Measurements from ENCODE around the gene PCSK5.

Gene PCSK5

DNA sequence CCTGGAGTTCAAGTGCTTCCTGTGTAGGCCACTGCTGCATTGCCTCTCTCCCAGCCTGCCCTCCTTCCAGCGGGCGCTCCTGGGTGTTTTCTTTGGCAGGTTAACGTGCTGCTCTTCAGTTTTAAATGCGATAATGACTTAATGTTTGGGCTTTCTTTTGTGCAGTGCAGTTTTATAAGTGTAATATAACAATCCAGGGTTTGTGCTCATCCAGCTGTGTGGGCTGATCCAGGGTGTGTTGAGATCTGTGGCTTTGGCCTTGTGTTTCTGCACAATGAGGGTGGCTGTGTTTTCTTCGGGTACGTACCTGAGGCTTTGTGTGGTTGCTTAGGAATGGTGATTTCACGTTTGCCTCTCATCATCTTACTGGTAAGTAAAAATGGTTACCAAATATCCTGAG lies 50.6 kb downstream of the PCSK5 start:
- TF ChIP-seq, protein P1, sequence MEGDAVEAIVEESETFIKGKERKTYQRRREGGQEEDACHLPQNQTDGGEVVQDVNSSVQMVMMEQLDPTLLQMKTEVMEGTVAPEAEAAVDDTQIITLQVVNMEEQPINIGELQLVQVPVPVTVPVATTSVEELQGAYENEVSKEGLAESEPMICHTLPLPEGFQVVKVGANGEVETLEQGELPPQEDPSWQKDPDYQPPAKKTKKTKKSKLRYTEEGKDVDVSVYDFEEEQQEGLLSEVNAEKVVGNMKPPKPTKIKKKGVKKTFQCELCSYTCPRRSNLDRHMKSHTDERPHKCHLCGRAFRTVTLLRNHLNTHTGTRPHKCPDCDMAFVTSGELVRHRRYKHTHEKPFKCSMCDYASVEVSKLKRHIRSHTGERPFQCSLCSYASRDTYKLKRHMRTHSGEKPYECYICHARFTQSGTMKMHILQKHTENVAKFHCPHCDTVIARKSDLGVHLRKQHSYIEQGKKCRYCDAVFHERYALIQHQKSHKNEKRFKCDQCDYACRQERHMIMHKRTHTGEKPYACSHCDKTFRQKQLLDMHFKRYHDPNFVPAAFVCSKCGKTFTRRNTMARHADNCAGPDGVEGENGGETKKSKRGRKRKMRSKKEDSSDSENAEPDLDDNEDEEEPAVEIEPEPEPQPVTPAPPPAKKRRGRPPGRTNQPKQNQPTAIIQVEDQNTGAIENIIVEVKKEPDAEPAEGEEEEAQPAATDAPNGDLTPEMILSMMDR (IDR thresholded peaks at IDR 0.05; ENCODE audit: low read depth, low read length, missing control alignments), result no peak
- DNase-seq (ENCODE audit: low read depth), result no peak
- H3K4me3 ChIP-seq (ENCODE audit: low read depth, low read length), result no peak overlapping the region

DNA sequence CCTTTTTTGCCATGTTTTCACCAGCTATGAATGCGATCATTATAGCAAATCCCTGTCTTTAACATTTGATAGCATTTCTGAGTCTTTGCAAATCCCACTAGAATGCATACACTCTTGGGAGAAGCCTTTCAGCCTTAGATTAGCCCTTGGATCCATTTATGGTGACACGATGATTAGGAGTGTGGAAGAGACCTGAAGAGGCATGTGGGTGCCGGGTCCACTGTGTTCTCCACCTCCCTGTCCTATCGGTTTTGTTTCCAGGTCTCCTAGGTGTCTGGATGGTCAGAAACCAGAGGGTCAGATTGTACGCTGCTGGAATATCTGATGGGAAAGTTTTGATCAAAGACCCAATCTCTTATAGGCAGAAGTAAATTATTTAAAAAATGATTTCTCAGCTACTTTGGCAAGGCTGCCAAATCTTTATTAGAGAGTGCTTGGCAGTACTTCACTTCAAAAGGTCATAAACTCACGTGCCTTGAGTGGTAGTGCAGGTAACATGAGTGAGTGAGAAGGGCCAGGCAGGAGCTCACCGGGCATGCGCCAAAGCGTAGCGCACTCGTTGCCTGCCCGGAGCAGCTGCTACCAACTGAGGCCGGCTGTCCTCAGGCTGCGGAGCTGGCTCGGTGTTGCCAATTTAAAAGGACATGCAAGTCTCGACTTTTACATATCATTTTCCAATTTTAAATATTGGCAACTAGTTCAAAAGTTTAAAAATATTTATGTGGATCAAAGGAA lies 51.3 kb downstream of the PCSK5 start:
- H3K4me3 ChIP-seq (ENCODE audit: low read depth, low read length), result no peak overlapping the region
- DNase-seq (ENCODE audit: low read depth), result no peak
- TF ChIP-seq, protein P1 (IDR thresholded peaks at IDR 0.05; ENCODE audit: low read depth, low read length, missing control alignments), result no peak

DNA sequence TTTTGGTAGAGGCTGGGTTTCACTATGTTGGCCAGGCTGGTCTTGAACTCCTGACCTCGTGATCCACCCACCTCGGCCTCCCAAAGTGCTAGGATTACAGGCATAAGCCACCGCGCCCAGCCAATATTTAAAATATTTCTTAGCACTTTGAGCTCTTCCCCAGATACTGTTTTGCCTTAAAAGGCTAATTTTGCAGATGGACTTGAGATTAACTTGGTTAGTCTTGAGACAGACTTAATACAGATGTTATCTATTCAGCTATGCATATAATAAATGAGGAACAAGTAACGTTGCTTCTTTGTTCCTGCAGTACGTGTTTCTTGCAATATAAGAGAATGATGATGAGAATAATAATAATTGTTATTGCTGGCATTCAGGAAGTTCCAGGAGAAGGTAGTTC lies 56.3 kb downstream of the PCSK5 start:
- H3K4me3 ChIP-seq (ENCODE audit: low read depth, low read length), result no peak overlapping the region
- TF ChIP-seq, protein P1 (IDR thresholded peaks at IDR 0.05; ENCODE audit: low read depth, low read length, missing control alignments), result no peak
- DNase-seq (ENCODE audit: low read depth), result no peak

DNA sequence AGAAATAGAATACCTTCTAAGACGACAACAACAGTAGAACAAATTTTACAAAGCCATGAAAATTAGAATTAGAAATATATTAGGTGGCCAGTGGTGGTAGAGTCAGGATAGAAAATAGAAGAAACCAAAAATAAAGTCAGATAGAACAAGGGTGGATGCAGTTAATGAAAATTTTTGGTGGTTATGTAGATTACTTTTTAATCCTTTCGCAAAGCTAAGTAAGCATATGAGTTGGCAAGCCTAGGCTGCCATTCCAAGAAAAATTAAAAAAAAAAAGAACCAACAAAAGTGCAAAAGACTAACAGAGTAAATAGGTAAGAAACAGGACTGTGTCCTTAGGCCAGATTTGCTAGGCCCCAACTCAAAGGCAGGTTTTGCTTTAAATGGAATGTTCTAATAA lies 56.8 kb downstream of the PCSK5 start:
- no peak for DNase-seq (ENCODE audit: low read depth)
- TF ChIP-seq, protein P1 (IDR thresholded peaks at IDR 0.05; ENCODE audit: low read depth, low read length, missing control alignments), result no peak
- H3K4me3 ChIP-seq (ENCODE audit: low read depth, low read length), result no peak overlapping the region

DNA sequence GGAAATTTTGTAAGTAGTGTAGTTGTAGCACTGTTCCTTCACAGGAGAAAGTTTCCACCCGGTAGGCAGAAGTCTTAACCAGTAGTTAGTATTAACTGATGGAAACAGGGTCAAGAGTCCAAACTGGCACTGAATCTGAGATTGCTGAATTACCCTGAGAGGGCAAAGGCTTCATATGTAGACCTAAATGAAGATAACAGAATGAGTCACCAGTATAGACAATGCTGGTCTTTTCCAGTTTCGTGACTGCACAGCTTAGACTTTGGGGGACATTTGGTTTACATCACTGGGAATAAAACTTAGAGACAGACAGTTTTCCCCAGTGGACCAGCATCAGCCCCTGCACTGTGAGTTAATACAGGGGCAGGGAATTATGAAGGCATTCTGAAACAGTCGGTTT lies 60.5 kb downstream of the PCSK5 start:
- no peak for DNase-seq (ENCODE audit: low read depth)
- no peak overlapping the region for H3K4me3 ChIP-seq (ENCODE audit: low read depth, low read length)
- TF ChIP-seq, protein P1 (IDR thresholded peaks at IDR 0.05; ENCODE audit: low read depth, low read length, missing control alignments), result no peak

DNA sequence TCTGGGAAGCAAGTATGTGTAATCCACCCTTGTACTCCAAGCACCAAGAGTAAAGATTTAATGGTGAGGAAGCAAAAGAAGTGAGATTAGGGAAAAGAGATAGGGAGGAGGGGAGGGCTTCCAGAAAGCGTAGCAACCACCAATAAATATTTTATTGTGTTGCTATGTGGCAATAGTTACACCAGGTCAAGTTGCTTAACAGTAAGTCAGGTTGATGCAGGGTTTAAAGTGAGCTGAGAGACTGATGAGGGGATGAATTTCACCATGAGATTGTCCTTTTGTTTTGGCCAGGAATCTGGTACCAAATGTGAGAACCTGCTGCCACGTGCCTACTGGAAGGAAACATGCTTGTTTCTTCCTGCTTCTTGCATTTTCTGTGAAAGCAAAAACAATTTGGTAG lies 62.7 kb downstream of the PCSK5 start:
- no peak overlapping the region for H3K4me3 ChIP-seq (ENCODE audit: low read depth, low read length)
- no peak for DNase-seq (ENCODE audit: low read depth)
- TF ChIP-seq, protein P1 (IDR thresholded peaks at IDR 0.05; ENCODE audit: low read depth, low read length, missing control alignments), result no peak

DNA sequence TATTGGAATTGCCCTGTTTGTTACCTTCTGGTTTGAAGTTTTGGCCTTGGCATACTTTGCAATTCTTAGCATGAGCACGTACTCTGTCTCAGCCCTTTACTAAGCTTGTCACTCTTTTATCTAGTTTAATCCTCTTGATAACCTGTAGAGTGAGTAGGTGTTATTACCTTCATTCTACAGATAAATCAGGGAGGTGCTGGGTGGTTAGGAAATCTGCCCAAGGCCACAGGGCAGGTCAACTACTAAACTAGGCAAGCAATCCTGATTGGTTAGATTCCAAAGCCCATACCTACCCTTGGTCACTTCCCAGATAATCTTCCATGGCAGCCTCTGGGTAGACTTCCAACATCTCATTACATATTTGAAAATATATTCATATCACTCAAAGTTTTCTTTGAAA lies 65.7 kb downstream of the PCSK5 start:
- TF ChIP-seq, protein P1 (IDR thresholded peaks at IDR 0.05; ENCODE audit: low read depth, low read length, missing control alignments), result no peak
- no peak overlapping the region for H3K4me3 ChIP-seq (ENCODE audit: low read depth, low read length)
- DNase-seq (ENCODE audit: low read depth), result no peak
